IPS DF 6.9 (cell line): ENCODE data around the gene ILDR2.

Experiments used
- DNase-seq: peaks from one replicate; pipeline ENCODE4 v3.0.0-alpha.2; 2013; ENCODE audit warnings: low read depth, low spot score
- H3K27ac ChIP-seq: one replicate; pipeline ENCODE4 v1.5.1; 2013; ENCODE audit warnings: low read length, control low read depth
- H3K27me3 ChIP-seq: 2 replicates; pipeline ENCODE4 v1.6.1; 2013; ENCODE audit warnings: mild to moderate bottlenecking, low read length; ENCODE audit not compliant: control insufficient read depth, insufficient read depth
- H3K36me3 ChIP-seq: 2 replicates; pipeline ENCODE4 v1.6.1; 2013; ENCODE audit warnings: low read length; ENCODE audit not compliant: control insufficient read depth, insufficient read depth
- H3K4me1 ChIP-seq: 2 replicates; pipeline ENCODE4 v1.6.1; 2013; ENCODE audit warnings: low read length; ENCODE audit not compliant: control insufficient read depth, insufficient read depth
- H3K4me3 ChIP-seq: 2 replicates; pipeline ENCODE4 v1.5.1; 2013; ENCODE audit warnings: mild to moderate bottlenecking, low read length
- H3K9me3 ChIP-seq: 2 replicates; pipeline ENCODE4 v1.6.1; 2013; ENCODE audit warnings: low read length, inconsistent platforms; ENCODE audit not compliant: control insufficient read depth, insufficient read depth
- WGBS: extraction: QIAGEN DNeasy Blood & Tissue Kit; methylation state at CpG from one replicate; pipeline ENCODE4 v1.1.7; 2013; ENCODE audit warnings: mixed read lengths, missing lambda C conversion rate; ENCODE audit not compliant: insufficient read length, insufficient coverage; 5-methylcytosine and 5-hydroxymethylcytosine counted together

ILDR2 gene, protein sequence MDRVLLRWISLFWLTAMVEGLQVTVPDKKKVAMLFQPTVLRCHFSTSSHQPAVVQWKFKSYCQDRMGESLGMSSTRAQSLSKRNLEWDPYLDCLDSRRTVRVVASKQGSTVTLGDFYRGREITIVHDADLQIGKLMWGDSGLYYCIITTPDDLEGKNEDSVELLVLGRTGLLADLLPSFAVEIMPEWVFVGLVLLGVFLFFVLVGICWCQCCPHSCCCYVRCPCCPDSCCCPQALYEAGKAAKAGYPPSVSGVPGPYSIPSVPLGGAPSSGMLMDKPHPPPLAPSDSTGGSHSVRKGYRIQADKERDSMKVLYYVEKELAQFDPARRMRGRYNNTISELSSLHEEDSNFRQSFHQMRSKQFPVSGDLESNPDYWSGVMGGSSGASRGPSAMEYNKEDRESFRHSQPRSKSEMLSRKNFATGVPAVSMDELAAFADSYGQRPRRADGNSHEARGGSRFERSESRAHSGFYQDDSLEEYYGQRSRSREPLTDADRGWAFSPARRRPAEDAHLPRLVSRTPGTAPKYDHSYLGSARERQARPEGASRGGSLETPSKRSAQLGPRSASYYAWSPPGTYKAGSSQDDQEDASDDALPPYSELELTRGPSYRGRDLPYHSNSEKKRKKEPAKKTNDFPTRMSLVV

DNA sequence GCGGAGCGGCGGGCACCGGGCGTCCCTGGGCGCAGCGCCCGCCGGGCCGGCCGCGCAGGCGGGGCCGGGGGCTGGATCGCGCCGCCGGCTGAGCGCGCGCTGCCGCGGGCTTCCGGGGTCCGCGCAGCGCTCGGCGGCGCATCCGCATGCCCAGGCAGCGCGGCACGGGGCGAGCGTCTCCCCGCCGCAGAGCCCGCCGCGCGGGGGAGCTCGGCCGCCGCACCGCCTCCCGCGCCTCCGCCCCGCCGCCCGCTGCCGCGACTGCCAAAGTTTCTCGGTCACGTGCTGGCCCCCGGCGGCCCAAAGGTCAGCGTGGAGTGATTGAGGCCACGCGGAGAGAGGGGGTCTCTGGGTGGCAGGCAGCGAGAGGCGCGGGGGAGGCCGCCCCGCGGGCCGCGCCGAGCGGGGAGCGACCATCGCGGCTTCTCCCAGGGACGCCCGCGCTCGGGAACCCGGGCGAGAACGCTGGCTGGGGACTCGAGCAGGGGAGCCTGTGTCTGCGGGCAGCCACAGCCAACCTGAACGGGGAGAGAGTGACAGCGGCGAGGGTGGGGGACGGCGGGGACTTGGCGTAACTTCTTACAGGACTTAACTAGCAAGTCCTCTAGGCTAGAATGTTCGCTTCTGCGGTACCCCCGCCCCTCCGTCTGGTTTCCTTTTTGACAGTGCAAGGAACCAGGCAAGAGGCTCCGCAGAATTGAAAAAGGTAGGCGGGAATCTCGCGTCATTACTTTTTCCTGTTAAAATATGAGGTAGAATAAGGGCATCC lies at the start of gene ILDR2:
ILDR2 (minus strand) TSS at position 180 of the 769 bp plus-strand sequence. CDS start 272 bp downstream, outside the sequence.
- Histone ChIP-seq H3K36me3 (no peaks in the 10 kb centered on the region), H3K4me3 (peak within 1 kb of the TSS; percentile 62; the same call in 1 of the 2 replicates), H3K9me3 (no peaks in the 10 kb centered on the region), H3K27ac (no peak within 1 kb of the TSS), H3K4me1 (no peaks in the 10 kb centered on the region), H3K27me3 (peaks cover 34% of the 10 kb centered on the region)
- DNase-seq, result no peak
- WGBS, result no CpG with 5 or more reads among the region's 97 CpGs

DNA sequence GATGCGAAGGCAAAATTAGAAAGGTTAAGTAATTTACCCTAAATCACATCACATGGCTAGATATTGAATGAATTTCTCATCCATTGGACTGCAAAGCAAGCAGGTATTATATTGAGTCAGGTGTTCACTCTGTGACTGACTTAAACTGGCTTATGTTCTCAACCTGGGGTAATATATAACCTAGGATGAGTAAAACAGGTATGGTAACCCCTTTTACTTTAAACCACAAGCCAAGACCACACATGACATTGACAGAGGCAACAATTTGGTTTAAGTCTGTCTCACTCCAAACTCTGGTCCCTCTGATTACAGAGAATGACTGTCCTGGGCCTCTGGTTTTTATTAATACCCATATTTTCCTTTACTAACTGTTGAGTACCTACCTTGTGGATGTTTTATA lies 47.0 kb upstream of the ILDR2 start:
- WGBS, result no CpG with 5 or more reads among the region's 1 CpG
- Histone ChIP-seq H3K36me3 (no peaks in the 10 kb centered on the region), H3K27me3 (no peaks in the 10 kb centered on the region), H3K9me3 (no peaks in the 10 kb centered on the region), H3K4me3 (no peak overlapping the region), H3K4me1 (no peaks in the 10 kb centered on the region), H3K27ac (no peak overlapping the region)
- no peak for DNase-seq

- H3K4me3 ChIP-seq, result no peak overlapping the region
- H3K27me3 ChIP-seq, result no peaks in the 10 kb centered on the region
- H3K4me1 ChIP-seq, result no peaks in the 10 kb centered on the region
- DNase-seq, result no peak
- no peaks in the 10 kb centered on the region for H3K9me3 ChIP-seq
- no peaks in the 10 kb centered on the region for H3K36me3 ChIP-seq
- WGBS, result no CpG with 5 or more reads among the region's 6 CpGs
- H3K27ac ChIP-seq, result no peak overlapping the region
These were observed 40.9 kb upstream of the ILDR2 start for GRCh38 chr1:167016100-167016750.

DNA sequence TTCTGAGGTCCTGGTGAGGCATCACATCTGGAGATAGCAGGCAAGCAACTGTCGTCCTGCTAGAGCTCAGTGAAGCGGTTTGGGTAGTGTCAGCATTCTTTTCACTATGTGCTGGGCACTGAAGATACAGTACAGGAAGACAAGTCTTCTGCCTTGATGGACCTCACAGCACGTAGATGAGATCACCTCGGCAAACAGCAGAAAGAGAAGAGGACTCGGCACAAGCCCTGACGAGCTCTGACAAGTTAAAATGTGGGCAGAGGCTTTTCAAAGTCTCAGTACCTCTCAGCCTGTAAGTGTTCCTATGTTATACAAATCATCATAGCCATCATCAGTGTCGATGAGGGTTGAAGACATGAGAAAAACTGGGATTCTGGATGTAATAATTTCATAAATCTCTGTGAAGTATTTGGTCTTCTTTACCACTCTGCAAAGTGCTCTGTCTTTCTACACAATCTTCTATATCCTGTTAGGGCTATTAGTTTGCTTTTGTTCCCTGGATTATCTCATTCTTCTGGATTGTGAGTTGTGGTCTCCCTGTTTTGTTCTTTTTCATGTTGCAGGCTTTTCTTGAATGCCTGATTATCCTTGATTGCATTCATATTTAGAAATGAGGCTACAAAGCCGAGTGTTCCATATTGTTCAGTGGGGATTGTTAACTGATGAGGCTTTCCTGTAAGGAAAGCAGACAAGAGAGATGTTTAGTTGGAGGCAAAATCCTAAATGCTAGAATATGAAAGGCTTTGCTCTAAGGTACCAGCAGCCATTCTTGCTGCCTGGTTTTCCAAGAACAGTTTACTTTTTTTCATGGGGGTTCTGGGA lies 38.0 kb upstream of the ILDR2 start:
- no CpG with 5 or more reads among the region's 8 CpGs for WGBS
- Histone ChIP-seq H3K4me3 (no peak overlapping the region), H3K27me3 (no peaks in the 10 kb centered on the region), H3K27ac (no peak overlapping the region), H3K36me3 (no peaks in the 10 kb centered on the region), H3K4me1 (no peaks in the 10 kb centered on the region), H3K9me3 (no peaks in the 10 kb centered on the region)
- DNase-seq, result no peak

DNA sequence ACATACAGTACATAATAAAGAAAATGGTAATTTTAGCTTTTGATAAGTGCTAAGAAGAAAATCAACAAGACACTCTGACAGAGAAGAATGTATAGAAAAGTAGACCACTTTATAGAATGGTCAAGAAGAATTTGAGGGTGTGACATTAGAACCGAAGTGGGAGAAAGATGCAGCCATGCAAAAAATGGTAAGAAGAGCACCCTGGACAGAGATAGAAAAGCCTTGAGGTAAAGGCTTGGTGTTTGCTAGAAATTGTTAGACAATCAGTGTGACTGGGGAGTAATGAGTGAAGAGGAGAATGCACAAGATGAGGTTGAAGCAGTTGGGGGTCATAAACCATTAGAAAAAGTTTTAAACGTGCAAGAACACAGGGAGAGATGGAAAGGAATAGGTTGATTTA lies 37.2 kb upstream of the ILDR2 start:
- no peak for DNase-seq
- Histone ChIP-seq H3K27me3 (no peaks in the 10 kb centered on the region), H3K27ac (no peak overlapping the region), H3K4me1 (no peaks in the 10 kb centered on the region), H3K9me3 (no peaks in the 10 kb centered on the region), H3K36me3 (no peaks in the 10 kb centered on the region), H3K4me3 (no peak overlapping the region)
- no CpG with 5 or more reads among the region's 2 CpGs for WGBS

- no peak overlapping the region for H3K4me3 ChIP-seq
- no peaks in the 10 kb centered on the region for H3K4me1 ChIP-seq
- H3K9me3 ChIP-seq, result no peaks in the 10 kb centered on the region
- no peak overlapping the region for H3K27ac ChIP-seq
- no peaks in the 10 kb centered on the region for H3K27me3 ChIP-seq
- WGBS, result no CpG with 5 or more reads among the region's 1 CpG
- no peaks in the 10 kb centered on the region for H3K36me3 ChIP-seq
- no peak for DNase-seq
These were observed 36.3 kb upstream of the ILDR2 start for GRCh38 chr1:167011560-167012191.

- Histone ChIP-seq H3K27ac (no peak overlapping the region), H3K27me3 (no peaks in the 10 kb centered on the region), H3K4me1 (no peaks in the 10 kb centered on the region), H3K9me3 (no peaks in the 10 kb centered on the region), H3K4me3 (no peak overlapping the region), H3K36me3 (no peaks in the 10 kb centered on the region)
- no peak for DNase-seq
- WGBS, result no CpG with 5 or more reads among the region's 2 CpGs
These were observed 28.4 kb upstream of the ILDR2 start for GRCh38 chr1:167003711-167004110.

DNA sequence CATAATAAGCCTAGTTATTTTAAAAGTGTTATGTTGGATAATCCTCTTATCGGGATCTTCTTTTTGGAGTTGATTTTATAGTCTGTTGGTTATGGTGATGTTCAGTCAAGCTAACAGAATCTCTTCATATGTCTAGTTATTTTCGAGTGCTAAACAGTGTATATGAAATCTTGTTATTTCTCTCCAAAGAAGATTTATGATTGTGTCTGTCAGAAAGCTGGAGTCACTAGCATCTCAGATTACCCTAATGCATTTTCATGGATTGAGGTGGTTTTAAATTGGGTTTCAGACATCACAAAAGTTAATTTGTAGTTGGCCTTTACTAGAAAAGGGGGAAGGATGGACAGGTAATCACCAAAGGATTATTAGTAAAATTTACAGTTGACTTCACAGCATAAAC lies 27.0 kb upstream of the ILDR2 start:
- Histone ChIP-seq H3K4me3 (no peak overlapping the region), H3K36me3 (no peaks in the 10 kb centered on the region), H3K27ac (no peak overlapping the region), H3K4me1 (no peaks in the 10 kb centered on the region), H3K27me3 (no peaks in the 10 kb centered on the region), H3K9me3 (no peaks in the 10 kb centered on the region)
- DNase-seq, result no peak
- WGBS, result no CpG with 5 or more reads among the region's 2 CpGs

- DNase-seq, result no peak
These were observed 25.2 kb upstream of the ILDR2 start for GRCh38 chr1:167000546-167000945.

More at GRCh38 chr1:167000546-167000945, 25.2 kb upstream of the ILDR2 start:
- no peaks in the 10 kb centered on the region for H3K4me1 ChIP-seq
- no peaks in the 10 kb centered on the region for H3K27me3 ChIP-seq
- H3K9me3 ChIP-seq, result no peaks in the 10 kb centered on the region
- WGBS, result no CpG with 5 or more reads among the region's 1 CpG
- no peak overlapping the region for H3K27ac ChIP-seq
- no peak overlapping the region for H3K4me3 ChIP-seq
- no peaks in the 10 kb centered on the region for H3K36me3 ChIP-seq
